ENCODE data around the gene DUSP15. TPM values are rescaled to one million over a fixed set of nuclear protein-coding genes. Genes with fewer than 3 reads are reported as not detected.

Gene DUSP15
- total RNA-seq, 1 experiment from 2014 or later: 3.4 TPM

DNA sequence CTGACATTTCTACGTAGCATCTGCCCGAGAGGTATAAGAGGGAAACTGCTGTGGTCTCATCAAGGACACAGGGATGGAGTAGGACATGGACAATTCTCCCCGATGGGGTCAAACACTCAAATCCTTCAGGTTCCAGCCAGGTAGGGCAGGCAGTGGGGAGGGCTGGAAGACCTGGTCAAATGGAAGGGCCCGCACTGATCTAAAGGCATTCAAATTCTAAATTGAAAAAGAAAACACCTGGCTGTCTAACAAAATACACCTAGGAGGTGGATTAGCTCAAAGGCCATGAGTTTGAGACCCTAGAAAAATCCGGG is 8.2 kb downstream of the DUSP15 start:
- in situ Hi-C loops (cut with HindIII; ENCODE audit: low sequenced_read_pairs): no loop called here

DNA sequence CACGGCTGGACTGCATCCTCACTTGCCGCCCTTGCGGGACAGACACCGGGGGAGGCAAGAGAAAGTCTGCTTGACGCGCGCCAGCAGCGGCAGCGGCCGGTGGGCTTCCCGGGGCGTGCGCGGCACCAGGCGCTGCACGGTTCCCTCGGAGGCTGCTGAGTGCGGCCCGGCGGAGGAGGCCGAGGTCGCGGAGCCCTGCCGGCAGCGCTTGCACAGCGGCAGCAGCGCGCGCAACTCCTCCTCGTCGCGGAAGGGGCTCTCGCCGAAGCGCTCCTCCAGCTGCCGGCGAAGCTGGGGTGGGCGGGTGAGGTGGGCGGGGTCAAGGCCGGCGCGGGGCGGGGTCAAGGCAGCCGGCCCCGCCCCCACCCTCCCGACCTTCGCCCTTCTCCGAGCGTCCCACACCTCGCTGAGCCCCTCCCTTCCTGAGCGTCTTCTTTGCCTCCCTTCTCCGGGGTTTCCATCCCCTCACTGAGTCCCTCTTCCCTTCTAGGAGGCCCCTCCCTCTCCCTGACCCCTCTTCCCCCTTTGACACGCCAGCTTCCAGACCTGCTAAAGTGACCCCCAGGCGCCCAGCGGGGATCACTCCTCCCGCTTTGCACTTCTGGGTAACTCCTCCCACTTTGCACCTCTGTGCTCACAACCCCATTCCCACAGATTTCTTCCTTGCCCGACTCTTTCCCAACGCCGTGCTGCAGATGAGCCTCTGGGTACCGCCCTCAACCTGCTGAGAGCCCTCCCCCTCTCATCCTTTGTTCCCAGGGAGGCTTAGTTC is 8.8 kb downstream of the DUSP15 start:
- DNase-seq (ENCODE audit: low spot score): no peak
- in situ Hi-C loops (cut with HindIII; ENCODE audit: low sequenced_read_pairs): no loop called here

More for the DNA sequence above, 8.2 kb downstream of the DUSP15 start:
- no peak for DNase-seq (ENCODE audit: low spot score)

DNA sequence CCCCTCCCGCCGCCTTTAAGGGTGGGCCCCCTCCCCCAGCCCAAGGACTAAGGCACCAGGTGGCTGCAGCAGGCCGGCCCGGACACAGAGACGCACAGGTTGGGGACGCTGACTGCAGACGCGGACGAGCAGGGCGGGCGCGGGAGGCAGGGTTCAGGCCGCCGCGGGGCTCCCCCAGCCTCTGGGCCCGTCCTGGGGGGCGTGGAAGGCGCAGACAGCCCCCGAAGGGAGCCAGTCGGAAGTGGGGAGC is 9.3 kb downstream of the DUSP15 start:
- no peak for DNase-seq (ENCODE audit: low spot score)
- in situ Hi-C loops (cut with HindIII; ENCODE audit: low sequenced_read_pairs): no loop called here

DNA sequence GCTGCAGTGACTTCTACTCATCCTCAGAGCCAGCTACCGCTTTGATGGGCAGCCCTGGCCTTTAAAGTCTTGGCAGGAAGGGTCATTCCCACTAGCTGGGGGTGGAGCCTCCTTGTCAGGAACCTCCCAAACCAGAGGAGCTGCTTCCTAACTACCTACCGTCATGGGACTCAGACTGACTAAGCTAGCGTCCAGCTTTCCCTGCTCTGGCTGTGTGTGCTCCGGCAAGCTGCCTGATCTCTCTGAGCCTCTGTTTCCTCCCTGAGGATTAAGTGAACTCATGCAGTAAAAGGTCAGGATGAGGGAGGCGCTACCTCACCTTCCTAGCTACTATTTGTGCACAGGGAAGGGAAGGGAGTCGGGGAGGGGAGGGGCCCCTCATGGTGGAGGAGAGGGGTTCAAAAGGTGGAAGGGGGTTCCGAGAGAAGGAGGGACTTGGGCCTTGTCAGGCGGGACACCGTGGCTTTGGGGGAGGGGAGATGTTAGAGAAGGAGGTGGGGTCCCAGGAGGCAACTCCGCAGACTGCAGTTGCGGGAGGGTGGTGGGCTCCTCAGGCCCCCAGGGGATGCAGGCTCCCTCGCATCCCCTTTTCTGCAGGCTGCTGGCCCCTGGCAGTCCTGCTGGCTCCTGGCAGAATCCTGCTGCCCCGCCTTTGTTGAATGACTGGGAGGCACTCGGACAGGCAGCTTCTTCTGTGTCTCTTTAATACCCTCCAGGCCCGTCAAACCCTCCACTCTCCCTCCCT is 9.8 kb downstream of the DUSP15 start:
- in situ Hi-C loops (cut with HindIII; ENCODE audit: low sequenced_read_pairs): no loop called here
- DNase-seq (ENCODE audit: low spot score): peak; percentile 30

DNA sequence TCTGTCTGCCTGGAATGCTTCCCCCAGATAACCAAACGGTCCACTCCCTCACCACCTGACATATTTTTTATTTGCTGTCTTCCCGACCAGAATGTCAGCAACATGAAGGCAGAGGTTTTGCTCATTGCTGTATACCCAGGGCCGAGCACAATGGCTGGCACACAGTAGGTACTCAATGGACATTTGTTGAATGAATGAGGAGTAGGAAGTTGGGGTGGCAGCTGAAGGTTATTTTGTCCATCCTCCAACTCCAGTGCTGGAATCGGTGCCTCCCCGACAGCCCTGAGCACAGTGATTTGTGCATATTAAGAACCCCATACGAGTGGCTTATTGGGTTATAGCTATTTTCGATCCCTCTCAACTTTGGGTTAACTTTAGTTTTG is 10.3 kb downstream of the DUSP15 start:
- DNase-seq (ENCODE audit: low spot score): no peak
- in situ Hi-C loops (cut with HindIII; ENCODE audit: low sequenced_read_pairs): no loop called here

DNA sequence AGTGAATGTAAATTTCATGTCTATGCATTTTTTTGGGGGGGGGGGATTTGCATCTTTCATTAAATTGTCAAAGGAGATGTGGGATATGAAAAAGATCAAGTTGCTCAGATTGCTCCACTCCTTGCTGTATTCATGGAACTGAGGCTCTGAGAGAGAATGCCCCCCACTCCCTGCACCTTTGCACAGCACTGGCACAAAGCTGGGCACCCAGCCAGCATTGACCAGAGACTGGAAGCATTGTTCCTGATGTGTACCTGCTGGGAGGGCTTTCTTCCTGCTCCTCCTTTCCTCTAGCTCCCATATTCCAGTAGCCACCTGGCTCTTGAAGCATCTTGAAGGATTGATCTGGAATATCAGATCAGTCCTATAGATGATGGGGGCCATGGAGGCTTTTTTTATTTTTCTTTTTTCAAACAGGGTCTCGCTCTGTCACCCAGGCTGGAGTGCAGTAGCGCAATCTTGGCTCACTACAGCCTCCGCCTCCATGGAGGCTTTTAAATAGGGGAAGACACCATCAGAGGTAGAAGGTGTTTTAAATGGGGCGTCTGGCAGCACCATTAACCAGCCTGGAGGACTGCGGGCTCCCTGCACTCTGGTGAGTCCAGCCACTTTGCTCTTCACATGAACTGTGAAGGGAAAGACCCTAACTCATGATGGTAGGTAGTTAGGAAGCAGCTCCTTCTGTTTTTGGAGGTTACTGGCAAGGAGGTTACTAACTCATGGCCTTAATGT is 10.9 kb downstream of the DUSP15 start:
- in situ Hi-C loops (cut with HindIII; ENCODE audit: low sequenced_read_pairs): no loop called here
- no peak for DNase-seq (ENCODE audit: low spot score)

DNA sequence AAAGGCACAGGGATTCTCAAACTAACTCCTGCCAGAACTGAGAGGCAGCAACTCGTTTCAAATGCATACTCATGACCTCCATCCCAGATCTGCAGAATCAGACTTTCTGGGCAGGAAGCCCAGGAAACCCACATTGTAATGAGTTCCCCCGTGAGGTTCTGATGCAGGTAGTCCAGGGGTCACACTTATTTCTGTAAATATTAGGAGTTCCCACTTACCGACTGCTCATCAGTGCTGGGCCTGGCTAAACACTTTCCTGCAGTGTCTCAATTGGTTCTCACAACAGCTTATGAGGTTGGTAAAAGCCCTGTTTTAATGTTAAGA is 11.6 kb downstream of the DUSP15 start:
- DNase-seq (ENCODE audit: low spot score): no peak
- in situ Hi-C loops (cut with HindIII; ENCODE audit: low sequenced_read_pairs): no loop called here

DNA sequence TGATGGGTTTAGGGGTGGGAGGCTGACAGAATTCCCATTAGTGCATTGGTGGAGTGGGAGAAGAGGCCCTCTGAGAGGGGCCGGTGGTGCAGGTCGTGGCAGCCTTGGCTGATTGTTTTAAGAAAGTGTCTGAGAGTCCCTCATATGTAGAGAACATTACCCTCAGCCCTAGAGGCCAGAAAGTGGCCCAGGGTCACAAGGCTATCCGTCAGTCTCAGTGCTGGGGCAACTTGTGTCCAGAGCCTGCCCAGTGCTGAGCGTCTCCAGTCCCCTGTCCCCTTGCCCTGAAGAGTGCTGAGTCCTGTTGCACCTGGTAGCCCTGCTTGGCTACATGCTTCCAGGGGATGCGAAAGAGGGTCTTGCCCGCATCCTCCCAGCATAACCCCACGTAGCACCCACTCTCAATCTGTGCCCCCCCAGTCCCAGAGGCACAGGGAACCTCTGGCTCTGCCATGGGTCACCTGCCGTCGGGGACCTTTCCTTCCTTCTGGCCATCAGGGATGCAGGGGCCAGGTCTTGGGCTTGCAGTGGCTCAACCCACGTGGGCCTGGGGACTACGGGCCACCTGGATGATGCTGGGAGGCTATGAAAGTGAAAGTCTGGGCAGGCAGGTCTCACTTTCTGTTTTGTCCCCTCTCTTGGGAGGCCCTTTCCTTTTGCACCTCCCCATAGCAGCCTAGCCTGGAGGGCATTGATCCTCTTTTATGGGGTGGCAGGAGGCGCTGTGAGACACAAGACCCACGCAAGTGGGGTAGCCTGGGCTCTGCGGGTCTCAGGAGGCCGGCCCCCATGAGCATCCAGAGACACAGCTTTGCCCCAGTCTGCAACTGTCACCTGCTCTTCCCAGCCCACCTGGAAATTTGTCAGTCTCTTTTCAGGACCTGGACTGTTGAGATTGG is 12.2 kb downstream of the DUSP15 start:
- in situ Hi-C loops (cut with HindIII; ENCODE audit: low sequenced_read_pairs): no loop called here
- DNase-seq (ENCODE audit: low spot score): no peak

DNA sequence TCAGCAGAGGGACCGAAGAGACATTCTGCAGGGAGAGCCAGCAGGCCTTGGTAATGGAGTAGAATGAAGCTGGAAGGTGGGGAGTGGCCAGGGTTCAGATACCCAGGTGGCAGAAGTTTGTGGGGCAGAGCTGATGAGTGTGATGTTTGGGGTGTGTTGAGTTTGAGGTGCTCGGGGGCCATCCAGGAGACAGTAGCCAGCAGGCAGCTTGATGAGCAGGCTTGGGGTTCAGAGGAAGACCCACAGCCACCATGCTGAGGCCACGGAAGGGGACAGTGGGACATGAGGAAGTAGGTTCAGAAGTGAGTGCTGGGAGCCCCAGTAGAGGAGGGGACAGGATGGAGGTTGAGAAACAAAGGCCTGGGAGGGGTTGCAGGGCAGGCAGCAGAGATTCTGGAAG is 13.8 kb downstream of the DUSP15 start:
- in situ Hi-C loops (cut with HindIII; ENCODE audit: low sequenced_read_pairs): no loop called here
- no peak for DNase-seq (ENCODE audit: low spot score)

DNA sequence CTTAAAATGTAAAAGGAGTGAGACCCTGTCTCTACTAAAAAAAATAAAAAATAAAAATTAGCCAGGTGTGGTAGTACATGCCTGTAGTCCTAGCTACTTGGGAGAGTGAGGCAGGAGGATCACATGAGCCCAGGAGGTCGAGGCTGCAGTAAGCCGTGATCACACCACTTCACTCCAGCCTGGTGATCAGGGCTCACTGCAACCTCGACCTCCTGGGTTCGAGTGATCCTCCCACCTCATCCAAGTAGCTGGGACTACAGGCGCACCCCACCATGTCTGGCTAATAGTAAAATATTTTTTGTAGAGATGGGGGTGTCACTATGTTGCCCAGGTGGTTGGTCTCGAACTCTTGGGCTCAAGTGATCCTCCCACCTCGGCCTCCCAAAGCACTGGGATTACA is 16.8 kb downstream of the DUSP15 start:
- in situ Hi-C loops (cut with HindIII; ENCODE audit: low sequenced_read_pairs): no loop called here
- DNase-seq (ENCODE audit: low spot score): no peak

DNA sequence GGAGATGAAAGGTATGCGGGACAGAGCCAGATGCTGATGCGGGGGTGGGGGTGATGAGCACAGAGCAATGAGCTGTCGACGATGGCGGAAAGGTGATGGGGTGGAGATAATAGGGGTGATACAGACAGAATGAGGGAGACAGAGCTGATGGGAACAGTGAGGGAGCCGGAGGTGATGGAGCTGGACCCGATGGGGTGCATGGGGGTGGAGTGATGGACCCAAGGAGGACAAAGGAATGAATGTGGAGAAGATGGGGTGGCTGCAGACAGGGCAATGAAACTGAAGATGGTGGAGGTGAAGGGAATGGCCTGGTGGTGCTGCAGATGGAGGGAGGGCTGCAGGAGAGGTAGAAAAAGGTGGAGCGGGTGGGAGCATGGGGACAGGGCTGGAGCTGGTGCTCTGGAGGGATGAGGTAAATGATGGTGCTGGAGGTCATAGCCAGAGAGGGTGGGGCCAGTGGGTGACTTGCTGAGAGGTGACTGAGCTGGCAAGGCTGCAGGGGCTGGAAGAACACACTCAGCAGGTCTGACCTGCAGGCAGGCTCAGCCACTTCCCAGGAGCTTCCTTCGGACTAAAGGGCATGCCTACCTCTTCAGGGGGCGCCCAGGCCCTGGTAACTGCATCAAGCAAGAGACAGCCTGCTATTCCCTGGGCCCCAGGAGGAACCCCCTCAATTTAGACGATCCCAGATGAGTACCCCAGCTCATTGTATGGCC is 18.9 kb downstream of the DUSP15 start:
- DNase-seq (ENCODE audit: low spot score): no peak
- in situ Hi-C loops (cut with HindIII; ENCODE audit: low sequenced_read_pairs): no loop called here

DNA sequence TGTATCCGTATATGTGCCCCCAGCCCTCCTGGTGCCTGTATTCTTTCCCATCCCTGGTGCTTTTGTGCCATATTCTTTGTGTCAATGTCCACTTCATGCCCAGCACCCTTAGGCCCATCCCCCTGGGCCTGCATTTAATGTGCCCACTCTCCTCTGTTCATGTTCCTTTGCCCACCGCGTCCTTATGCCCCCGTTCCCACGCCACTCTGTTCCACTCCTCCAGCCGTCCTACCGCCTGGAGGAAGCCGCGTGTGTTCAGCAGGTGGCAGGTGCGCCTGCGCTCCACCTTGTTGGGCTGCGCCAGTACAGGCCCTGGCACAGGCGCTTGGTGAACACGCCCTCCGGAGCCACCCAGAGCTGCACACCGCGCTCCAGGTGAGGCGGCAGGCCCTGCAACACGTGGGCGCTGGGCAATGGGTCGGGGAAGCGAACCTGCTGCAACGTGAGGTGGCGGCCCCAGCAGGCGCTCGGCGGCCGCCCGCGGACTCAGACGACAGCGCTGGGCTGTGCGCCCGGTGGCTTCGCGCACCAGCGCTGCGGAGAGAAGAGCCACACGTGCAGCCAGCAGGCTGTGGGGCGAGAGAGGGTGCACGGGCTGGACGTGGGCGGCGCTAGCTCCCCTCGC is 20.9 kb downstream of the DUSP15 start:
- in situ Hi-C loops (cut with HindIII; ENCODE audit: low sequenced_read_pairs): no loop called here
- peak; percentile 50 for DNase-seq (ENCODE audit: low spot score)

DNA sequence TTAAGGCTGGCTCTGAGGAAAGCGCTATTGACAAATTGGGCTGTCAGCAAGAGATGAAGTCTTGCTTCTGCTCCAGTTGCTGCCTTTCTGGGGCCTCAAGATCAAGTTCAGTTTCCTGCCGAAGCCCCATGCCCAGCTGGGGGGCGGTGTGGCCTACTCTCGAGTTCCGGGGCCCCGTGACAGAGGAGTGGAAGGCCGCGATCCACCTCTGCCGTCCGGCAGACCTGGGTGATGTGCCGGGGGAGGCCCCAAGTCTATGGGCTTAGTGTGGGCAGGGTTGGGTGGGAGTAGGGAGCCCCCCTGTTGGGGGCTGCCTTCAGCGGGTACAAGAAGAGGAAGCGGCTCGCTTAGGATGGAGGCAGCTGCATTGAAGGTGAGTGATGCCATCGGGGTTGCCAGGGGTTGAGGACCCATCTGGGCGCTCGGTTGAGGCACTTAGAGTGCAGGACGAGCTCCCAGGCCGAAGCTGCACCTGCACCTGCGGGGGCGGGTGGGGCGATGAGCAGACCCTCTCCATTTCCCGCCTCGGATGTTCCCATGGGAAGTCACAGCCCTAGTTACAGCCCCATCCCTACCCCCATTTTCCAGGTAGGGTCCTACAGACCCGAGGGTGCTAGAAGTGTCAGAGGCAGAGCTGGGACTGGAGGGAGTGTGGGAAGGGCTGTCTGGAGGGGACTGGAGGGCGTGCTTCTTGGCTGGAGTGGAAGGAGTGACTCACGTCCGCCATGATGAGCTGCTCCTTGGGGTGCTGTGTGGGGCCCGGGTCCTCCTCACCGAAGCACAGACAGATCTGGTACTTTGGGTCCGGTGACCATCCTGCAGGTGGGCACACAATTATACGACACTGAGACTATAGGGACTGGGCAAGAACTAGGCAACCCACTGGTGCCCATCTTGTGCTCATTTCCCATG is 22.0 kb downstream of the DUSP15 start:
- in situ Hi-C loops (cut with HindIII; ENCODE audit: low sequenced_read_pairs): no loop called here
- DNase-seq (ENCODE audit: low spot score): no peak

DNA sequence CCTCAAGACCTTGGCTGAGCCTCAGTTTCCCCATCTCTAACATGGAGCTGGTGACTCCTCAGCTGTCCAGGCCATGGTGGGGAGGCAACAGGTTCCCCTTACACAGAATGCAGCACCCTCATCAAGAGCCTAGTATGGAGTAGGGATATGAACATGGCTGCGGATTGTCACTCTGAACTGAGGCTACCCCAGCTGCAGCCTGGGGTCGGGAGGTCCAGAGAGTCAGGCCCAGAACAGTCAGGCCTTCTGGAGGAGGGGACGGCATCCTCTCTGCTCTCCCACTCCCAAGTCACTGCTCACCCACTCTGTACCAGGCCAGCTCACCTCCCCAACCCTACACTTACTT is 23.6 kb downstream of the DUSP15 start:
- DNase-seq (ENCODE audit: low spot score): no peak
- in situ Hi-C loops (cut with HindIII; ENCODE audit: low sequenced_read_pairs): no loop called here

DNA sequence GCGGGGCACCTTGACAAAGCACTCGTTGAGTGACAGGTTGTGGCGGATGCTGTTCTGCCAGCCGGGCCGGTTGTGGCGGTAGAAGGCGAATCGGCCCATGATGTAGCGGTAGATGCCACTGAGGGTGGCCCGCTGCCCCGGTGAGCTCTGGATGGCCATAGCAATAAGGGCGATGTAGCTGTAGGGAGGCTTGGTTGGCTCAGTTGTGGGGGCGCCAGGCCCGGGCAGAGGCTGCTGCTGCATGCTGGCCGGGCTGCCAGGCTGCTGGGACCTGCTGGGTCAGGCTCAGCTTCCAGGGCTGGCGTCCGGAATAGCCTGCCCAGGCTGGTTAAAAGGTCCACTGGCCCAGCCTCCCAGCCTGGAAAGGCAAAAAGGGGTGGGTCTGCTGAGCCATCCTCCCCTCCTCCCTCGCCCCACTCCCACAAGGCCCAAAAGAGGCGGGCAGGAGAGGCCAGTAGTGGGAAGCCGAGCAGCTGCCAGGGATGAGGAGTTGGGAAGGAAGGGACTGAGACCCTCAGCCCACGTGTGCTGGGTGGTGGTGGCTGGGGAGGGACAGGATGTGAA is 24.9 kb downstream of the DUSP15 start, which contains the start of gene FOXS1:
Gene FOXS1, minus strand, starts transcription at position 305 of the 564 bp plus-strand sequence. Its CDS starts 62 bp downstream, at position 243.
- in situ Hi-C loops (cut with HindIII; ENCODE audit: low sequenced_read_pairs): no loop called here
- peak; percentile 64 for DNase-seq (ENCODE audit: low spot score)

DNA sequence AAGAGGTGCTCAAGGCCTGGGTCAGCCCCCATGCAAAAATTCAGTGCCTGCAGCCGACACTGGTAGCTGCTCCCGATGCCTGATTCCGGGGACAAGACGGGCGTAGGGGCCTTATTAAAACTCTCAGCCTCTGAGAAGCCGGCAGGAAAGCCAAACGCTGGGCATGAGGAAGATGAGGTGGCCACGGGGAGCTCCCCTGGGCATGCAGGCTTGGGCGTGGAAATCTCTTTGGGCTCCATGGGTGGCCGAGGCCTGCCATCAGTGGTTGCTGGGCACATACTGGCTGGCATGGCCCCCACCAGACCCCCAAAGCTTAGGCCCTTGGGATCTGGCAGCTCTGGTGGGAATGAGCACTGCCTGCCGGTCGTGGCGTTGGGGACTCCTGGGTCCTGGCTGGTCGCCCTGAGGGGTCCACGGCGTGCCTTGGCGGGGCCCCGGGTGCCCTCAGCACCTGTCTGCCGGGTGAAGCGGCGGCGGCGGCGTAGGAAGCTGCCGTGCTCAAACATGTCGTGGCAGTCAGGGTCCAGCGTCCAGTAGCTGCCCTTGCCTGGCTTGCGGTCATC is 25.5 kb downstream of the DUSP15 start:
- DNase-seq (ENCODE audit: low spot score): no peak
- in situ Hi-C loops (cut with HindIII; ENCODE audit: low sequenced_read_pairs): no loop called here

DNA sequence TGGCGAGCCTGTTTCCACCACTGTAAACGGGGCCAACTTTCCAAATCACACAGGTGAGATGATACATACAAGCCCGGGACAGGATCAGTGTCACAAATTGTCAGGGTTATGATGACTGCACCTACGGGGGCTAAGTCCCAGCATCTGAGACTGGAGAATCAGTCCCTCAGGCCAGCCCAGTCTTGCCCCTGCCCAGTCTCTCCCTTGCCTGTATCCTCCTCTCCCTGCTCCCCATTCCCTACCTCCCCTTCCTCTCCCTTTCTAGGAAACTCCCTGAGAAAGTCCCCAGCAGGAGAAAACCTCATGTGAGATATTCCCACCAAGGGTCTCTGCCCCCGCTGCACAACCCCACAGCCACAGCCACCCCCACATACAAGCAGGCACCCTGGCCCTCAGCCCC is 26.4 kb downstream of the DUSP15 start:
- DNase-seq (ENCODE audit: low spot score): no peak
- in situ Hi-C loops (cut with HindIII; ENCODE audit: low sequenced_read_pairs): no loop called here

Measured in G401 (cell line).